Natural killer cell (primary cell): ENCODE results near the gene EBI3. TPM values are rescaled to one million over a fixed set of nuclear protein-coding genes. Genes with fewer than 3 reads are reported as not detected.
"Not testable (repeated sequence)": the region's sequence is repeated elsewhere in the genome, so short reads cannot be mapped to it uniquely, and the experiment has no call there.

ENCODE experiments used
- ATAC-seq, 3 donors: fragments of 150-1000 bp in 2 of 3; fragments of 200-7000 bp in 1 of 3; cut with Tn5 transposase; 1 replicate in 1 of 3; 2 replicates in 2 of 3; pipeline ENCODE4 v1.10.0; 2021; ENCODE audit warnings: mild to moderate bottlenecking in 2 of 3, moderate library complexity in 2 of 3
- DNase-seq, 2 donors: peaks; one replicate each; pipeline versions ENCODE4 v3.0.0 to v3.0.0-alpha.2; 2013 to 2021; ENCODE audit warnings: mixed read lengths in 1 of 2
- H3K27ac ChIP-seq: one replicate; pipeline ENCODE4 v1.5.1; 2013; ENCODE audit warnings: mild to moderate bottlenecking, low read length
- H3K27me3 ChIP-seq: one replicate; pipeline ENCODE4 v1.6.1; 2013; ENCODE audit warnings: low read length; ENCODE audit not compliant: control insufficient read depth, insufficient read depth
- H3K36me3 ChIP-seq: one replicate; pipeline ENCODE4 v1.6.1; 2013; ENCODE audit warnings: low read length; ENCODE audit not compliant: control insufficient read depth, insufficient read depth
- H3K4me1 ChIP-seq: one replicate; pipeline ENCODE4 v1.6.1; 2013; ENCODE audit warnings: low read length; ENCODE audit not compliant: control insufficient read depth, insufficient read depth
- H3K4me3 ChIP-seq: one replicate; pipeline ENCODE4 v1.5.1; 2013; ENCODE audit warnings: low read length
- H3K9me3 ChIP-seq: one replicate; pipeline ENCODE4 v1.6.1; 2013; ENCODE audit warnings: low read length; ENCODE audit not compliant: control insufficient read depth, insufficient read depth
- H3K27ac Mint-ChIP-seq, 2 donors: one replicate each; pipeline ENCODE4 v1.8.0; 2022; ENCODE audit warnings: mild to moderate bottlenecking in 2 of 2, mixed read lengths in 2 of 2, moderate library complexity in 1 of 2
- H3K27me3 Mint-ChIP-seq, 2 donors: one replicate each; pipeline ENCODE4 v1.8.0; 2022; ENCODE audit warnings: low read depth in 2 of 2, mixed read lengths in 2 of 2
- H3K36me3 Mint-ChIP-seq: one replicate; pipeline ENCODE4 v1.8.0; 2022; ENCODE audit warnings: mixed read lengths
- H3K4me1 Mint-ChIP-seq, 2 donors: one replicate each; pipeline ENCODE4 v1.8.0; 2022; ENCODE audit warnings: mixed read lengths in 2 of 2
- H3K4me3 Mint-ChIP-seq: one replicate; pipeline ENCODE4 v1.8.0; 2022; ENCODE audit warnings: mild to moderate bottlenecking, moderate library complexity, mixed read lengths
- H3K9me3 Mint-ChIP-seq, 2 donors: one replicate each; pipeline ENCODE4 v1.8.0; 2022; ENCODE audit warnings: mixed read lengths in 2 of 2
- CTCF ChIP-seq: fragments of 200-600 bp; IDR thresholded peaks from one replicate; pipeline ENCODE4 v1.8.0; 2022; ENCODE audit warnings: antibody characterized with exemption
- WGBS: methylation state at CpG from one replicate; pipeline ENCODE4 v1.1.7; 2013; ENCODE audit warnings: missing lambda C conversion rate; ENCODE audit not compliant: insufficient coverage; 5-methylcytosine and 5-hydroxymethylcytosine counted together
- intact Hi-C: fragments of 100-400 bp; cut with micrococcal nuclease; formaldehyde crosslinking; loops from one replicate; pipeline ENCODE4 v1.14.2; 2022
- total RNA-seq, 4 donors: library from RNA; stranded (reverse); fragments of 120-200 nt in 1 of 4; gene quantifications; one replicate each; pipeline versions ENCODE4 v1.2.3 to v1.2.4, GENCODE V29; 2013 to 2022

The EBI3 gene
- total RNA-seq, 3 donors from 2014 or later (not counting 1 experiment from before 2014, with no cell fraction given) = not detected

GRCh38 chr19:4228765-4229178 is 551 bp upstream of the EBI3 start:
- H3K27me3 Mint-ChIP-seq = peaks cover 0 to 9% of the 10 kb centered on the region in 2 donors
- H3K4me3 ChIP-seq = no peak overlapping the region
- H3K27ac ChIP-seq = no peak overlapping the region
- DNase-seq = no peak
- no peaks in the 10 kb centered on the region for H3K36me3 Mint-ChIP-seq
- intact Hi-C loops = no loop called here
- TF ChIP-seq CTCF = no peak
- no peak overlapping the region for H3K27ac Mint-ChIP-seq
- H3K27me3 ChIP-seq = peaks cover 8% of the 10 kb centered on the region
- no peak for ATAC-seq
- WGBS = 61% methylated on average over 2 of the region's 2 CpGs
- no peaks in the 10 kb centered on the region for H3K9me3 Mint-ChIP-seq
- H3K4me1 ChIP-seq = peaks cover 10% of the 10 kb centered on the region
- H3K4me1 Mint-ChIP-seq = no peaks in the 10 kb centered on the region
- H3K4me3 Mint-ChIP-seq = no peak overlapping the region
- no peaks in the 10 kb centered on the region for H3K36me3 ChIP-seq
- H3K9me3 ChIP-seq = no peaks in the 10 kb centered on the region

GRCh38 chr19:4230237-4230636 is 914 bp downstream of the EBI3 start:
- H3K4me3 Mint-ChIP-seq, H3K4me1 Mint-ChIP-seq, intact Hi-C loops, H3K9me3 Mint-ChIP-seq, H3K27ac ChIP-seq, H3K27me3 Mint-ChIP-seq, H3K36me3 ChIP-seq, DNase-seq, H3K27me3 ChIP-seq, H3K4me3 ChIP-seq, ATAC-seq, H3K27ac Mint-ChIP-seq, H3K9me3 ChIP-seq, H3K36me3 Mint-ChIP-seq: not testable (repeated sequence)
- peaks cover 10% of the 10 kb centered on the region for H3K4me1 ChIP-seq
- 86% methylated on average over 6 of the region's 6 CpGs for WGBS

GRCh38 chr19:4231521-4231920 is 2.2 kb downstream of the EBI3 start:
- 94% methylated on average over 6 of the region's 6 CpGs for WGBS
- H3K36me3 Mint-ChIP-seq, H3K27ac Mint-ChIP-seq, DNase-seq, H3K36me3 ChIP-seq, H3K4me3 ChIP-seq, H3K4me1 Mint-ChIP-seq, H3K9me3 ChIP-seq, ATAC-seq, H3K9me3 Mint-ChIP-seq, H3K27ac ChIP-seq, H3K27me3 Mint-ChIP-seq, H3K27me3 ChIP-seq, intact Hi-C loops, H3K4me3 Mint-ChIP-seq: not testable (repeated sequence)
- peaks cover 10% of the 10 kb centered on the region for H3K4me1 ChIP-seq

GRCh38 chr19:4232139-4232538 is 2.8 kb downstream of the EBI3 start:
- H3K4me1 Mint-ChIP-seq, DNase-seq, H3K9me3 ChIP-seq, ATAC-seq, H3K27me3 ChIP-seq, H3K27ac Mint-ChIP-seq, H3K36me3 Mint-ChIP-seq, H3K4me3 Mint-ChIP-seq, H3K36me3 ChIP-seq, H3K27me3 Mint-ChIP-seq, H3K27ac ChIP-seq, H3K4me3 ChIP-seq, intact Hi-C loops, H3K9me3 Mint-ChIP-seq: not testable (repeated sequence)
- peaks cover 10% of the 10 kb centered on the region for H3K4me1 ChIP-seq
- WGBS = 88% methylated on average over 5 of the region's 5 CpGs

DNA sequence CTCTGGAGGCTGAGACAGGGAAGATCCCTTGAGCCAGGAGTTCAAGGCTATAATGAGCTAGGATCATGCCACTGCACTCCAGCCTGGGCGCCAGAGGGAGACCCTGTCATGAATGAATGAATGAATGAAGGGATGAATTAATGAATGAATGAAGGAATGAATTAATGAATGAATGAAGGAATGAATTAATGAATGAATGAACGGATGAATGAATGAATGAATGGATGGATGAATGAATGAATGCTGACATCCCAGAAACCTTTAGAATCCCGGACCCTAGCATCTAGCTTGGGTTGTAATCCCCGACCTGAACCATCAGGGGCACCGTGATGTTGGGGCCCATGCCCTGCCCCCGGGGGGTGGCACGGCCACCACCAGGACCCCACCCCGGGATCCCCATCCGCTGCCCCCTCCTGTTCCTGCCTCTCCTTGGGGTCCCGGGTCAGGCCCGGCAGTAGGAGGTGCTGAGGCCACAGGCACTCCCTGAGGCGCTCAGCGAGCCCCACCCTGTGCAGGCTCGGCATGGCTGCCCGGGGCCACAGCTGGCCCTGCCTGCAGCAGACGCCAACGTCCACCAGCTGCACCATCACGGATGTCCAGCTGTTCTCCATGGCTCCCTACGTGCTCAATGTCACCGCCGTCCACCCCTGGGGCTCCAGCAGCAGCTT is 3.4 kb downstream of the EBI3 start:
- intact Hi-C loops = no loop called here
- H3K9me3 ChIP-seq = no peaks in the 10 kb centered on the region
- H3K9me3 Mint-ChIP-seq = no peaks in the 10 kb centered on the region
- H3K27me3 Mint-ChIP-seq = peaks cover 0 to 5% of the 10 kb centered on the region in 2 donors
- DNase-seq (no peak), ATAC-seq (no peak)
- H3K4me3 ChIP-seq = no peak overlapping the region
- no peaks in the 10 kb centered on the region for H3K36me3 Mint-ChIP-seq
- H3K27me3 ChIP-seq = peaks cover 8% of the 10 kb centered on the region
- H3K27ac Mint-ChIP-seq = no peak overlapping the region
- H3K4me1 ChIP-seq = peaks cover 10% of the 10 kb centered on the region
- H3K36me3 ChIP-seq = no peaks in the 10 kb centered on the region
- no peak for TF ChIP-seq CTCF
- 60% methylated on average over 21 of the region's 21 CpGs for WGBS
- no peak overlapping the region for H3K27ac ChIP-seq
- H3K4me3 Mint-ChIP-seq = no peak overlapping the region
- no peaks in the 10 kb centered on the region for H3K4me1 Mint-ChIP-seq
